Amniotic epithelial cell (primary cell): ENCODE measurements around the gene ZBTB3.
"Not testable (repeated sequence)": the region's sequence is repeated elsewhere in the genome, so short reads cannot be mapped to it uniquely, and the experiment has no call there.

Source experiments
- DNase-seq: peaks from one replicate; pipeline ENCODE4 v3.0.0-alpha.2; 2010; ENCODE audit warnings: low read depth

The ZBTB3 gene

GRCh38 chr11:62757846-62758788 lies 4.2 kb upstream of the ZBTB3 start:
- no peak for DNase-seq

GRCh38 chr11:62755086-62755615 lies 1.2 kb upstream of the ZBTB3 start:
- DNase-seq: no peak

GRCh38 chr11:62752994-62753735 lies 795 bp downstream of the ZBTB3 start:
- DNase-seq: no peak

- DNase-seq: no peak
Measured at GRCh38 chr11:62752177-62752785, 1.7 kb downstream of the ZBTB3 start.

GRCh38 chr11:62749931-62750330 lies 4.0 kb downstream of the ZBTB3 start:
- not testable (repeated sequence) for DNase-seq

GRCh38 chr11:62747475-62748160 lies 6.3 kb downstream of the ZBTB3 start:
- DNase-seq: no peak

GRCh38 chr11:62737196-62737595 lies 16.8 kb downstream of the ZBTB3 start:
- DNase-seq: no peak

- DNase-seq: peak; percentile 80
Measured at GRCh38 chr11:62732830-62733229, 21.1 kb downstream of the ZBTB3 start.

GRCh38 chr11:62730076-62730475 lies 23.9 kb downstream of the ZBTB3 start:
- DNase-seq: not testable (repeated sequence)

GRCh38 chr11:62728171-62728988 lies 25.6 kb downstream of the ZBTB3 start, which contains the start of gene TTC9C:
Gene TTC9C, plus strand, starts transcription at chr11:62728486. Its CDS starts 363 bp downstream, at chr11:62728849.
- DNase-seq: peak; percentile 84

- peak; percentile 98 for DNase-seq
Measured at GRCh38 chr11:62727872-62728170, 26.1 kb downstream of the ZBTB3 start.

- DNase-seq: peak; percentile 98
Measured at GRCh38 chr11:62727165-62727871, 26.6 kb downstream of the ZBTB3 start, which contains the start of gene HNRNPUL2. Gene HNRNPUL2, minus strand, starts transcription at chr11:62727457. Its CDS starts 301 bp downstream, at chr11:62727156.

GRCh38 chr11:62726915-62727164 lies 27.1 kb downstream of the ZBTB3 start:
- DNase-seq: no peak

- no peak for DNase-seq
Measured at GRCh38 chr11:62726156-62726914, 27.6 kb downstream of the ZBTB3 start.

GRCh38 chr11:62725646-62726045 lies 28.3 kb downstream of the ZBTB3 start:
- DNase-seq: no peak

GRCh38 chr11:62724171-62724570 lies 29.8 kb downstream of the ZBTB3 start:
- DNase-seq: no peak

- DNase-seq: peak; percentile 61
Measured at GRCh38 chr11:62721994-62722393, 32.0 kb downstream of the ZBTB3 start.

- DNase-seq: no peak
Measured at GRCh38 chr11:62719302-62719978, 34.5 kb downstream of the ZBTB3 start.

GRCh38 chr11:62716816-62717215 lies 37.1 kb downstream of the ZBTB3 start:
- no peak for DNase-seq
